OCI-LY1 (cell line): ENCODE measurements around the gene MGME1.

Source experiments
- H2AFZ ChIP-seq: fragments of 200-600 bp; sonication (generic), shearing (Covaris generic); 2 replicates; pipeline ENCODE4 v1.6.0; 2014; ENCODE audit warnings: antibody characterized with exemption, mild to moderate bottlenecking, low read length
- H3F3A ChIP-seq: fragments of 200-600 bp; sonication (generic), shearing (Covaris generic); 2 replicates; pipeline ENCODE4 v1.6.0; 2014; ENCODE audit warnings: mild to moderate bottlenecking, antibody characterized with exemption, low read length, moderate library complexity; ENCODE audit not compliant: insufficient read depth
- H3K27ac ChIP-seq: fragments of 200-600 bp; sonication (generic); 2 replicates; pipeline ENCODE4 v1.5.1; 2014; ENCODE audit warnings: low read length, mixed run types, mild to moderate bottlenecking, low read depth; ENCODE audit not compliant: poor library complexity, severe bottlenecking
- H3K27me3 ChIP-seq: fragments of 200-600 bp; sonication (generic); 2 replicates; pipeline ENCODE4 v1.6.0; 2014; ENCODE audit warnings: antibody characterized with exemption, mild to moderate bottlenecking, low read length, moderate library complexity; ENCODE audit not compliant: insufficient read depth
- H3K36me3 ChIP-seq: fragments of 200-600 bp; sonication (generic); 2 replicates; pipeline ENCODE4 v1.6.1; 2014; ENCODE audit warnings: mild to moderate bottlenecking, antibody characterized with exemption, low read length, moderate library complexity, mixed read lengths; ENCODE audit not compliant: insufficient read depth
- H3K4me1 ChIP-seq: fragments of 200-600 bp; sonication (generic); 2 replicates; pipeline ENCODE4 v1.5.1; 2014; ENCODE audit warnings: mild to moderate bottlenecking, low read length, moderate library complexity; ENCODE audit not compliant: insufficient read depth, severe bottlenecking
- H3K4me2 ChIP-seq: fragments of 200-600 bp; sonication (generic), shearing (Covaris generic); 2 replicates; pipeline ENCODE4 v1.6.1; 2014; ENCODE audit warnings: low read length
- H3K4me3 ChIP-seq: fragments of 200-600 bp; sonication (generic); 2 replicates; pipeline ENCODE4 v1.5.1; 2014; ENCODE audit warnings: low read length, low read depth, mild to moderate bottlenecking, mixed read lengths; ENCODE audit not compliant: poor library complexity, severe bottlenecking
- H3K79me2 ChIP-seq: fragments of 200-600 bp; shearing (Covaris generic); 2 replicates; pipeline ENCODE4 v1.6.1; 2016; ENCODE audit warnings: mixed run types, low read length, mixed read lengths; ENCODE audit not compliant: insufficient read depth
- H3K9ac ChIP-seq: fragments of 200-600 bp; sonication (generic), shearing (Covaris generic); 2 replicates; pipeline ENCODE4 v1.6.1; 2014; ENCODE audit warnings: mild to moderate bottlenecking, low read length, mixed read lengths
- H3K9me2 ChIP-seq: fragments of 200-600 bp; sonication (generic), shearing (Covaris generic); 2 replicates; pipeline ENCODE4 v1.6.1; 2014; ENCODE audit warnings: low read depth, mild to moderate bottlenecking, low read length, mixed read lengths
- H3K9me3 ChIP-seq: fragments of 200-600 bp; shearing (Covaris generic); 2 replicates; pipeline ENCODE4 v1.6.1; 2014; ENCODE audit warnings: low read length, mixed read lengths
- H4K20me1 ChIP-seq: fragments of 200-600 bp; sonication (generic), shearing (Covaris generic); 2 replicates; pipeline ENCODE4 v1.6.0; 2016; ENCODE audit warnings: mild to moderate bottlenecking, low read length; ENCODE audit not compliant: insufficient read depth
- EZH2 ChIP-seq: fragments of 200-600 bp; sonication (generic), shearing (Covaris generic); IDR thresholded peaks from 2 replicates; pipeline ENCODE4 v1.8.0; 2017; ENCODE audit warnings: borderline replicate concordance, mixed run types, mild to moderate bottlenecking, antibody characterized with exemption, low read length, moderate library complexity, mixed read lengths
- TF ChIP-seq, protein P1 (sequence below): fragments of 200-600 bp; sonication (generic), shearing (Covaris generic); IDR thresholded peaks from 2 replicates; pipeline ENCODE4 v1.5.1; 2017; ENCODE audit warnings: mild to moderate bottlenecking, antibody characterized with exemption, low read length, moderate library complexity, mixed read lengths

MGME1 gene

GRCh38 chr20:17993546-17993945, 24.7 kb downstream of the MGME1 start:
- H3K27me3 ChIP-seq, result no peaks in the 10 kb centered on the region
- H3K27ac ChIP-seq, result peak overlapping the region; percentile 7
- H3K4me1 ChIP-seq, result peaks cover 27% of the 10 kb centered on the region
- no peaks in the 10 kb centered on the region for H3F3A ChIP-seq
- H3K9ac ChIP-seq, result no peak overlapping the region
- no peaks in the 10 kb centered on the region for H3K79me2 ChIP-seq
- H4K20me1 ChIP-seq, result no peaks in the 10 kb centered on the region
- H3K9me3 ChIP-seq, result no peaks in the 10 kb centered on the region
- H3K9me2 ChIP-seq, result no peaks in the 10 kb centered on the region
- H2AFZ ChIP-seq, result no peak overlapping the region
- H3K4me3 ChIP-seq, result no peak overlapping the region
- H3K36me3 ChIP-seq, result peaks cover 23% of the 10 kb centered on the region
- TF ChIP-seq, protein P1, sequence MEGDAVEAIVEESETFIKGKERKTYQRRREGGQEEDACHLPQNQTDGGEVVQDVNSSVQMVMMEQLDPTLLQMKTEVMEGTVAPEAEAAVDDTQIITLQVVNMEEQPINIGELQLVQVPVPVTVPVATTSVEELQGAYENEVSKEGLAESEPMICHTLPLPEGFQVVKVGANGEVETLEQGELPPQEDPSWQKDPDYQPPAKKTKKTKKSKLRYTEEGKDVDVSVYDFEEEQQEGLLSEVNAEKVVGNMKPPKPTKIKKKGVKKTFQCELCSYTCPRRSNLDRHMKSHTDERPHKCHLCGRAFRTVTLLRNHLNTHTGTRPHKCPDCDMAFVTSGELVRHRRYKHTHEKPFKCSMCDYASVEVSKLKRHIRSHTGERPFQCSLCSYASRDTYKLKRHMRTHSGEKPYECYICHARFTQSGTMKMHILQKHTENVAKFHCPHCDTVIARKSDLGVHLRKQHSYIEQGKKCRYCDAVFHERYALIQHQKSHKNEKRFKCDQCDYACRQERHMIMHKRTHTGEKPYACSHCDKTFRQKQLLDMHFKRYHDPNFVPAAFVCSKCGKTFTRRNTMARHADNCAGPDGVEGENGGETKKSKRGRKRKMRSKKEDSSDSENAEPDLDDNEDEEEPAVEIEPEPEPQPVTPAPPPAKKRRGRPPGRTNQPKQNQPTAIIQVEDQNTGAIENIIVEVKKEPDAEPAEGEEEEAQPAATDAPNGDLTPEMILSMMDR, result no peak
- TF ChIP-seq EZH2, result no peak
- no peak overlapping the region for H3K4me2 ChIP-seq

GRCh38 chr20:17995967-17996819, 27.4 kb downstream of the MGME1 start:
- Histone ChIP-seq H3K27ac (no peak overlapping the region), H3K4me2 (peak overlapping the region; percentile 28; the same call in 1 of the 2 replicates)
- TF ChIP-seq, protein P1, result peak; percentile 98
- no peak for TF ChIP-seq EZH2

DNA sequence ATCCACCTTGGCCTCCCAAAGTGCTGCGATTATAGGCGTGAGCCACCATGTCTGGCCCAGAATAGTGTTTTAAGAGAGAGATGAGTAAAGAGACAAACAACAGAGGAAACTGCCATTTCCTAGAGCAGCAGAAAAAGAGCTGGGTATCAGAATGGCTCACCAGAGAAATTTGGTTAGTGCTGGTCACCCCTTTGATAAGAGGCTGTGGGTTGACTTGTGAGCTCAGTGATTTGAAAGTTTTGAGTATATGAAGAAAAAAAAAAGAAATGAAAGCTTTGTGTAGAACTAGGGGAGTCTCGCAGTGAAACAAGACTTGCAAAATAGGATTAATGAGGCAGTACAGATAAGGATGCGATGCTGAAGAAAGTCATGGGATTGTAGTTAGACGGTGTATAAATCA, 29.6 kb downstream of the MGME1 start:
- no peak overlapping the region for H3K27ac ChIP-seq
- H3F3A ChIP-seq, result no peaks in the 10 kb centered on the region
- H3K27me3 ChIP-seq, result no peaks in the 10 kb centered on the region
- no peaks in the 10 kb centered on the region for H3K36me3 ChIP-seq
- H3K9me3 ChIP-seq, result no peaks in the 10 kb centered on the region
- H2AFZ ChIP-seq, result no peak overlapping the region
- H4K20me1 ChIP-seq, result no peaks in the 10 kb centered on the region
- H3K9me2 ChIP-seq, result no peaks in the 10 kb centered on the region
- TF ChIP-seq, protein P1, result no peak
- TF ChIP-seq EZH2, result no peak
- peaks cover 14% of the 10 kb centered on the region for H3K4me1 ChIP-seq
- H3K4me3 ChIP-seq, result no peak overlapping the region
- no peaks in the 10 kb centered on the region for H3K79me2 ChIP-seq
- no peak overlapping the region for H3K4me2 ChIP-seq
- no peak overlapping the region for H3K9ac ChIP-seq

More at GRCh38 chr20:17995967-17996819, 27.4 kb downstream of the MGME1 start:
- Histone ChIP-seq H2AFZ (no peak overlapping the region), H4K20me1 (no peaks in the 10 kb centered on the region), H3K36me3 (no peaks in the 10 kb centered on the region), H3K9me3 (no peaks in the 10 kb centered on the region), H3K27me3 (no peaks in the 10 kb centered on the region), H3K79me2 (no peaks in the 10 kb centered on the region), H3K4me1 (peaks cover 27% of the 10 kb centered on the region), H3K4me3 (no peak overlapping the region), H3F3A (no peaks in the 10 kb centered on the region), H3K9ac (no peak overlapping the region), H3K9me2 (no peaks in the 10 kb centered on the region)
